Fibroblast of skin of right quadriceps (primary cell): ENCODE measurements around the gene INF2.
A peak's percentile ranks its signal among the peaks of the same experiment; 100 is the strongest.
"Not testable (repeated sequence)": the region's sequence is repeated elsewhere in the genome, so short reads cannot be mapped to it uniquely, and the experiment has no call there.

Experiments
- DNase-seq: peaks from one replicate; pipeline ENCODE4 v3.0.0-alpha.2; 2013

INF2 gene

GRCh38 chr14:104689109-104689880 is at the start of gene INF2:
INF2 (plus strand) TSS chr14:104689618; CDS start chr14:104701366, 11,748 bp downstream.
- DNase-seq, result peak; percentile 64

- peak; percentile 28 for DNase-seq
These were observed 49.4 kb upstream of the INF2 start for GRCh38 chr14:104639885-104640548.

GRCh38 chr14:104640681-104641080 is 48.7 kb upstream of the INF2 start:
- DNase-seq, result no peak

- no peak for DNase-seq
These were observed 47.5 kb upstream of the INF2 start for GRCh38 chr14:104641753-104642539.

- DNase-seq, result no peak
These were observed 46.9 kb upstream of the INF2 start for GRCh38 chr14:104642540-104642868.

- DNase-seq, result no peak
These were observed 46.1 kb upstream of the INF2 start for GRCh38 chr14:104643306-104643705.

- DNase-seq, result no peak
These were observed 45.3 kb upstream of the INF2 start for GRCh38 chr14:104644091-104644635.

GRCh38 chr14:104644656-104645378 is 44.6 kb upstream of the INF2 start:
- DNase-seq, result no peak

GRCh38 chr14:104647467-104648043 is 41.9 kb upstream of the INF2 start:
- no peak for DNase-seq

GRCh38 chr14:104650057-104650980 is 39.1 kb upstream of the INF2 start:
- DNase-seq, result peak; percentile 50

- DNase-seq, result no peak
These were observed 38.2 kb upstream of the INF2 start for GRCh38 chr14:104650981-104651875.

- DNase-seq, result no peak
These were observed 37.5 kb upstream of the INF2 start for GRCh38 chr14:104651876-104652260.

- DNase-seq, result no peak
These were observed 37.0 kb upstream of the INF2 start for GRCh38 chr14:104652386-104652785.

- DNase-seq, result not testable (repeated sequence)
These were observed 36.1 kb upstream of the INF2 start for GRCh38 chr14:104653130-104653920.

GRCh38 chr14:104654119-104654518 is 35.3 kb upstream of the INF2 start:
- DNase-seq, result no peak

- DNase-seq, result no peak
These were observed 34.1 kb upstream of the INF2 start for GRCh38 chr14:104655128-104655848.

GRCh38 chr14:104656014-104656714 is 33.3 kb upstream of the INF2 start:
- DNase-seq, result no peak

GRCh38 chr14:104657101-104657524 is 32.3 kb upstream of the INF2 start:
- DNase-seq, result no peak
